Measurements from ENCODE around the gene RANGAP1. TPM values are rescaled to one million over a fixed set of nuclear protein-coding genes. Genes with fewer than 3 reads are reported as not detected.

RANGAP1 gene
- total and polyA plus RNA-seq, 2 of the 4 experiments (the other 2 are of a cell fraction), result 71.2 to 148 TPM

GRCh38 chr22:41314821-41315220 is 28.8 kb upstream of the RANGAP1 start:
- ChIA-PET CTCF (no interaction called here), POLR2A (ENCODE audit: unreplicated experiment) (no interaction called here)
- Histone ChIP-seq H3K36me3 (ENCODE audit: control insufficient read depth, insufficient read depth, low read length) (peaks cover 22% of the 10 kb centered on the region), H3K4me2 (ENCODE audit: low read depth, low read length) (no peak overlapping the region), H3K9me3 (ENCODE audit: control insufficient read depth, insufficient read depth, low read length) (no peaks in the 10 kb centered on the region), H3K56ac (ENCODE audit: extremely low read depth, insufficient read depth, low read length) (no peak overlapping the region), H3K4me1 (ENCODE audit: control insufficient read depth, insufficient read depth, low read length) (peaks cover 4% of the 10 kb centered on the region; the same call in 1 of the 2 replicates), H2BK15ac (ENCODE audit: low read depth, low read length) (no peak overlapping the region), H2BK120ac (ENCODE audit: low read depth, low read length) (no peak overlapping the region), H3K23ac (ENCODE audit: low read depth, low read length) (no peak overlapping the region), H4K8ac (ENCODE audit: low read depth in 2 of 2, low read length in 2 of 2) (0 out of 4 replicates have a peak overlapping the region, but pooled peaks of 1 of the 2 experiments have one; percentile 16), H2BK20ac (ENCODE audit: low read depth, low read length) (no peak overlapping the region), H3K9me1 (ENCODE audit: insufficient read depth, low read length) (peaks cover 27% of the 10 kb centered on the region), H3K4me3 (ENCODE audit: insufficient read depth, low read depth, low read length) (no peak overlapping the region), H2AK9ac (replicated peaks; ENCODE audit: low read depth, low read length, poor library complexity) (no peak overlapping the region), H4K91ac (ENCODE audit: insufficient read depth, low read depth, low read length) (no peak overlapping the region), H3K27ac (ENCODE audit: insufficient read depth, low read length) (peak overlapping the region; percentile 25), H3K79me1 (ENCODE audit: low read depth in 1 of 2, low read length in 2 of 2) (peaks cover 18 to 78% of the 10 kb centered on the region in 2 experiments), H4K5ac (ENCODE audit: low read depth, low read length) (no peak overlapping the region), H3K14ac (replicated peaks; ENCODE audit: low read depth, low read length) (no peak overlapping the region), H2BK5ac (ENCODE audit: low read depth, low read length, poor library complexity, severe bottlenecking) (peak overlapping the region; percentile 39), H2AK5ac (ENCODE audit: low read depth, low read length) (peak overlapping the region; percentile 28; the same call in 1 of the 2 replicates), H3K9ac (ENCODE audit: low read depth, low read length) (no peak overlapping the region), H3K27me3 (ENCODE audit: control insufficient read depth, insufficient read depth, low read length) (no peaks in the 10 kb centered on the region), H4K20me1 (ENCODE audit: insufficient read depth, low read length) (peaks cover 90% of the 10 kb centered on the region), H3K18ac (ENCODE audit: low read depth, low read length) (no peak overlapping the region), H3K4ac (ENCODE audit: low read depth, low read length) (no peak overlapping the region), H2AFZ (replicated peaks; ENCODE audit: low read length, poor library complexity) (no peak overlapping the region)
- BruUV-seq (replicated peaks), result no TSS peak
- DNase-seq (no peak), ATAC-seq (ENCODE audit: low read depth) (no peak)
- TF ChIP-seq, protein P1, sequence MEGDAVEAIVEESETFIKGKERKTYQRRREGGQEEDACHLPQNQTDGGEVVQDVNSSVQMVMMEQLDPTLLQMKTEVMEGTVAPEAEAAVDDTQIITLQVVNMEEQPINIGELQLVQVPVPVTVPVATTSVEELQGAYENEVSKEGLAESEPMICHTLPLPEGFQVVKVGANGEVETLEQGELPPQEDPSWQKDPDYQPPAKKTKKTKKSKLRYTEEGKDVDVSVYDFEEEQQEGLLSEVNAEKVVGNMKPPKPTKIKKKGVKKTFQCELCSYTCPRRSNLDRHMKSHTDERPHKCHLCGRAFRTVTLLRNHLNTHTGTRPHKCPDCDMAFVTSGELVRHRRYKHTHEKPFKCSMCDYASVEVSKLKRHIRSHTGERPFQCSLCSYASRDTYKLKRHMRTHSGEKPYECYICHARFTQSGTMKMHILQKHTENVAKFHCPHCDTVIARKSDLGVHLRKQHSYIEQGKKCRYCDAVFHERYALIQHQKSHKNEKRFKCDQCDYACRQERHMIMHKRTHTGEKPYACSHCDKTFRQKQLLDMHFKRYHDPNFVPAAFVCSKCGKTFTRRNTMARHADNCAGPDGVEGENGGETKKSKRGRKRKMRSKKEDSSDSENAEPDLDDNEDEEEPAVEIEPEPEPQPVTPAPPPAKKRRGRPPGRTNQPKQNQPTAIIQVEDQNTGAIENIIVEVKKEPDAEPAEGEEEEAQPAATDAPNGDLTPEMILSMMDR (conservative IDR thresholded peaks at IDR 0.05; ENCODE audit: low read depth, low read length), result no peak
- TF ChIP-seq BHLHE40 (IDR thresholded peaks at IDR 0.05; ENCODE audit: low read depth, low read length), result no peak
- no peak for TF ChIP-seq RCOR1 (IDR thresholded peaks at IDR 0.05; ENCODE audit: insufficient replicate concordance, low read length)
- TF ChIP-seq, protein P2, sequence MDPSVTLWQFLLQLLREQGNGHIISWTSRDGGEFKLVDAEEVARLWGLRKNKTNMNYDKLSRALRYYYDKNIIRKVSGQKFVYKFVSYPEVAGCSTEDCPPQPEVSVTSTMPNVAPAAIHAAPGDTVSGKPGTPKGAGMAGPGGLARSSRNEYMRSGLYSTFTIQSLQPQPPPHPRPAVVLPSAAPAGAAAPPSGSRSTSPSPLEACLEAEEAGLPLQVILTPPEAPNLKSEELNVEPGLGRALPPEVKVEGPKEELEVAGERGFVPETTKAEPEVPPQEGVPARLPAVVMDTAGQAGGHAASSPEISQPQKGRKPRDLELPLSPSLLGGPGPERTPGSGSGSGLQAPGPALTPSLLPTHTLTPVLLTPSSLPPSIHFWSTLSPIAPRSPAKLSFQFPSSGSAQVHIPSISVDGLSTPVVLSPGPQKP (IDR thresholded peaks at IDR 0.05; ENCODE audit: borderline replicate concordance, low read depth, low read length), result no peak
- no peak for TF ChIP-seq CEBPB (IDR thresholded peaks at IDR 0.05; ENCODE audit: low read depth, low read length)
- TF ChIP-seq, protein P3, sequence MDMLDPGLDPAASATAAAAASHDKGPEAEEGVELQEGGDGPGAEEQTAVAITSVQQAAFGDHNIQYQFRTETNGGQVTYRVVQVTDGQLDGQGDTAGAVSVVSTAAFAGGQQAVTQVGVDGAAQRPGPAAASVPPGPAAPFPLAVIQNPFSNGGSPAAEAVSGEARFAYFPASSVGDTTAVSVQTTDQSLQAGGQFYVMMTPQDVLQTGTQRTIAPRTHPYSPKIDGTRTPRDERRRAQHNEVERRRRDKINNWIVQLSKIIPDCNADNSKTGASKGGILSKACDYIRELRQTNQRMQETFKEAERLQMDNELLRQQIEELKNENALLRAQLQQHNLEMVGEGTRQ (IDR thresholded peaks at IDR 0.05; ENCODE audit: low read depth, low read length), result no peak
- no peak for TF ChIP-seq SMC3 (IDR thresholded peaks at IDR 0.05; ENCODE audit: low read depth, low read length)
- TF ChIP-seq RAD21 (IDR thresholded peaks at IDR 0.05; ENCODE audit: low read length), result no peak
- TF ChIP-seq NFE2L2 (IDR thresholded peaks at IDR 0.05; ENCODE audit: low read depth, low read length), result no peak
- TF ChIP-seq MAFK (IDR thresholded peaks at IDR 0.05; ENCODE audit: low read depth, low read length), result no peak
- TF ChIP-seq MAZ (IDR thresholded peaks at IDR 0.05; ENCODE audit: borderline replicate concordance, low read depth, low read length), result no peak
- TF ChIP-seq MXI1 (IDR thresholded peaks at IDR 0.05; ENCODE audit: borderline replicate concordance, low read depth, low read length), result no peak
- dilution Hi-C loops (cut with HindIII; ENCODE audit: low sequenced_read_pairs, unreplicated experiment), result no loop called here
- no CpG with 5 or more reads among the region's 8 CpGs for WGBS, 2 experiments (ENCODE audit: extremely low coverage in 2 of 2, insufficient read length in 1 of 2)
- in situ Hi-C loops (cut with MboI; ENCODE audit: low sequenced_read_pairs), result no loop called here
- intact Hi-C loops (cut with micrococcal nuclease), result no loop called here
